GM12892 (cell line): ENCODE results near the gene BRF1.

ENCODE experiments used
- POLR2A ChIP-seq: IDR thresholded peaks from 2 replicates; pipeline ENCODE4 v1.6.1; 2011; ENCODE audit warnings: low read depth, low read length, control low read depth
- POLR2AphosphoS5 ChIP-seq: IDR thresholded peaks from 2 replicates; pipeline ENCODE4 v1.6.1; 2011; ENCODE audit warnings: low read depth, low read length, control low read depth
- TAF1 ChIP-seq: IDR thresholded peaks from 2 replicates; pipeline ENCODE4 v1.6.1; 2011; ENCODE audit warnings: low read depth, mild to moderate bottlenecking, control low read depth, low read length, borderline replicate concordance

- TF ChIP-seq POLR2AphosphoS5 (no peak), POLR2A (no peak), TAF1 (no peak)
Measured at GRCh38 chr14:105217774-105218173, 83.0 kb downstream of the BRF1 start.
